Left lung (tissue), 10 donors: ENCODE measurements around the gene THSD8. TPM values are rescaled to one million over a fixed set of nuclear protein-coding genes. Genes with fewer than 3 reads are reported as not detected.
A peak's percentile ranks its signal among the peaks of the same experiment; 100 is the strongest.

Source experiments
- ATAC-seq: fragments of 200-7000 bp; cut with Tn5 transposase; one replicate; pipeline ENCODE4 v1.9.1; 2020; ENCODE audit warnings: moderate library complexity
- DNase-seq, 4 donors: peaks; one replicate each; pipeline ENCODE4 v3.0.0-alpha.2; 2013 to 2020
- H3K27ac ChIP-seq, 2 donors: fragments of 200-600 bp; sonication (generic) in 1 of 2; one replicate each; pipeline versions ENCODE4 v1.5.0 to v1.8.0; 2020 to 2021
- H3K27me3 ChIP-seq, 2 donors: fragments of 200-600 bp; sonication (generic) in 1 of 2; one replicate each; pipeline versions ENCODE4 v1.5.0 to v1.8.0; 2020 to 2021
- H3K36me3 ChIP-seq, 2 donors: fragments of 200-600 bp; sonication (generic) in 1 of 2; one replicate each; pipeline versions ENCODE4 v1.5.0 to v1.8.0; 2020 to 2021
- H3K4me1 ChIP-seq, 2 donors: fragments of 200-600 bp; one replicate each; pipeline ENCODE4 v1.8.0; 2021
- H3K4me3 ChIP-seq, 2 donors: fragments of 200-600 bp; sonication (generic) in 1 of 2; one replicate each; pipeline versions ENCODE4 v1.5.0 to v1.8.0; 2020 to 2021; ENCODE audit warnings: mild to moderate bottlenecking in 1 of 2
- H3K9me3 ChIP-seq, 2 donors: fragments of 200-600 bp; sonication (generic) in 1 of 2; one replicate each; pipeline versions ENCODE4 v1.5.0 to v1.8.0; 2020 to 2021
- CTCF ChIP-seq, 2 donors: fragments of 200-600 bp; sonication (generic) in 1 of 2; IDR thresholded peaks; one replicate each; pipeline versions ENCODE4 v1.5.0 to v1.8.0; 2021; ENCODE audit warnings: antibody characterized with exemption in 2 of 2
- intact Hi-C, 2 donors: fragments of 100-400 bp; cut with DNase I; formaldehyde crosslinking; loops; one replicate each; pipeline versions ENCODE4 v1.11.2 to v1.14.2; 2022
- polyA plus RNA-seq, 6 donors: library from polyadenylated mRNA; unstranded; fragments of 120-200 nt; gene quantifications; one replicate each; pipeline ENCODE4 v1.2.1, GENCODE V29; 2013; ENCODE audit not compliant: insufficient read length in 6 of 6
- total RNA-seq, 2 donors: library from RNA; stranded (reverse); fragmentation: NEBNext Ultra II Directional; extraction: Animal tissue kit (Norgen Biotek cat#: 25700); gene quantifications; one replicate each; pipeline ENCODE4 v1.2.1, GENCODE V29; 2021
- donor health status: DM: no; HTN: yes; CAD: no.
- donor health status: DM: no; HTN: no; CAD: no.

Gene THSD8
- total and polyA plus RNA-seq, 8 donors, result 2.2 to 11.6 (median 6.2) TPM

GRCh38 chr19:12783849-12784393 lies 17.9 kb upstream of the THSD8 start:
- H3K36me3 ChIP-seq, result no peaks in the 10 kb centered on the region
- H3K4me1 ChIP-seq, result peaks cover 59 to 97% of the 10 kb centered on the region in 2 donors
- H3K27me3 ChIP-seq, result no peaks in the 10 kb centered on the region
- peak; percentile 29 for ATAC-seq
- peak in 2 of 4 donors; percentile 48 to 83 for DNase-seq
- H3K27ac ChIP-seq, result peak overlapping the region; percentile 99 to 100
- no peaks in the 10 kb centered on the region for H3K9me3 ChIP-seq
- H3K4me3 ChIP-seq, result peak overlapping the region in 1 of 2 donors; percentile 42
- no peak for TF ChIP-seq CTCF (IDR thresholded peaks at IDR 0.05)
- intact Hi-C loops, result no loop called here

- Histone ChIP-seq H3K36me3 (no peaks in the 10 kb centered on the region), H3K4me3 (no peak overlapping the region), H3K27ac (peak overlapping the region; percentile 99 to 100), H3K27me3 (no peaks in the 10 kb centered on the region), H3K4me1 (peaks cover 61 to 97% of the 10 kb centered on the region in 2 donors), H3K9me3 (no peaks in the 10 kb centered on the region)
- TF ChIP-seq CTCF (IDR thresholded peaks at IDR 0.05), result no peak
- intact Hi-C loops, result no loop called here
- DNase-seq, result no peak
- ATAC-seq, result no peak
Measured at GRCh38 chr19:12784394-12784870, 17.4 kb upstream of the THSD8 start.

DNA sequence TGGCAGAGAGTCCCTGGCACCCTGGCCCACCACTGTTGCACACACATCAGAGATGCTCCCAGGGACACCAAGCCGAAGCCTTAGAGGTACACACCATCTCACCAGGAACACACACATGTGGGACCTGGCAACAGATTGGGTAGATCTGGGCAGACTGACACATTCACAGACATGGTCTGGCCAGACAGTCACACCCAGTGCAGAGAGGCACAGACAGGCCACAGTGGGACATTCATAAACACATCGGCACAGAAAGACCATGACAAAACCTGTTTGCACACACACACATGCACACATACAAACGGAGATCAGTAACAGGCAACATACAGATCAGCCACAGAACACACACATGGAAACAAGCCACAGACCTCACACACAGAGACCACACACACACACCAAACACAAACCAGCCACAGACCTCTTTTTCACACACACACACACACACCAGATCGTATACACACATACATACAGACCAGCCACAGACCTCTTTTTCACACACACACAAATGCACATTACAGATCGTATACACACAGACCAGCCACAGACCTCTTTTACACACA lies 16.9 kb upstream of the THSD8 start:
- no peaks in the 10 kb centered on the region for H3K9me3 ChIP-seq
- H3K27me3 ChIP-seq, result no peaks in the 10 kb centered on the region
- no peak for TF ChIP-seq CTCF (IDR thresholded peaks at IDR 0.05)
- intact Hi-C loops, result no loop called here
- peak in 1 of 4 donors; percentile 53 for DNase-seq
- H3K4me3 ChIP-seq, result peak overlapping the region in 1 of 2 donors; percentile 1
- peaks cover 61 to 92% of the 10 kb centered on the region in 2 donors for H3K4me1 ChIP-seq
- ATAC-seq, result no peak
- peak overlapping the region; percentile 99 to 100 for H3K27ac ChIP-seq
- no peaks in the 10 kb centered on the region for H3K36me3 ChIP-seq

DNA sequence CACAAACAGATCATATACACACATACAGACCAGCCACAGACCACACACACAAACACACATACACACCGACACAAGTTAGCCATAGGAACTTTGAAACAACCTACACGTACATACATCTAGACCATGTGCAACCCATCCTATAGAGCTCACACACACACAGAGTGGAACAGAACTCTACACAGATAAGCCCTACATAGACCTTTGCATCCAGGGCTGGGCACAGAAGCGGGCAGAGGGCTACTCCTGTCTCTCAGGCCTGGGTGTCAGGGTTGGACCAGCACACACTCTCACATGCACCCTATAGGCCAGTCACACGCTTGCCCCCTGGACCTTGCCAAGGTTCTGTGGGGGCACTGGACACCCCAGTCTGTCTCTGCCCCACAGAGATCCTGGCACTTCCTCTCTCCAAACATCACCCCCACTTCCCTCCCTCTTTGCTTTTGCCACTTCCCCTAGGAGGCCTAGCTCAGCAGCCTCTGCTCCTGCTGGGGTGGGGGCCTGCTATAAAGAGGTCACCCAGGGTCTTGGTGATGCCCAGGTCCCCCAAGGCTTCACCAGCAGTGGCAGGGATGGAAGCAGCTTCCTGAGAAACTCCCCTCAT lies 16.3 kb upstream of the THSD8 start:
- H3K9me3 ChIP-seq, result no peaks in the 10 kb centered on the region
- no peaks in the 10 kb centered on the region for H3K27me3 ChIP-seq
- intact Hi-C loops, result no loop called here
- TF ChIP-seq CTCF (IDR thresholded peaks at IDR 0.05), result no peak
- peak in 2 of 4 donors; percentile 19 to 74 for DNase-seq
- no peak for ATAC-seq
- H3K4me1 ChIP-seq, result peaks cover 64 to 92% of the 10 kb centered on the region in 2 donors
- peak overlapping the region; percentile 99 to 100 for H3K27ac ChIP-seq
- H3K4me3 ChIP-seq, result peak overlapping the region in 1 of 2 donors; percentile 1
- H3K36me3 ChIP-seq, result no peaks in the 10 kb centered on the region

DNA sequence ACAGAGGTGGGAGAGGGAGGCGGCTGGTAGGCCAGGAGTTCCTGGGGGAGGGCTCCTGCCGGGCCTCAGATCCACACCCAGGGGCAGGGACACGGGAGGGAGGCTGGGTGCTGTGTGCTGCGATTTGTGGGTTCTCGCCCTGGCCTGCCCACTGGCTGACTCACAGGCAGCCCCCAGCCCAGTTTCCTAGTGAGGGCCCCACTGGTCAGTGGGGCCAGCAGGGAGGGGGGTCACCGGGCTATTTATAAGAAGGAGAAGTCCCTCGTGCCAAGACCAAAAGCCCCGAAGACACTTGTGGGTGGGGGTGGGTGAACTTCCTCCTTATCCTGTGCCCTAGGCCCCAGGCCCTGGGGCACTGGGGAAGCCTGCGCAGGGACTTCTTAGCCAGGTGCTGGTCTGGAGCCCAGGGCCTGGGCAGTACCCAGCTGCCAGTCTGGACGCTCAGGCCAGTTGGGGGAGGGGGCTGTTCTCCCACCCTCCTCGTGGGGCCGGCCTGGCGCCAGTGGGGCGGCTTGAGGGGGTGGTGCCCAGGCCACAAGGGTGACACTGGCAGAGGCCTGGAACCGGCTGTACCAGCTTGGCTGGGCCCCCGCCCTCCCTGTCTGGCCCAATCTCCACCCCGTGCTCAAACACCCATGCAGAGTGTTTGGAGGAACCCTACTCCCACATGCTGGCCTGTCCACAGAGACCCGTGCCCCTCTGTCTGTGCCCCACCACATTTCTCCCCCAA lies 15.6 kb upstream of the THSD8 start:
- intact Hi-C loops, result no loop called here
- Histone ChIP-seq H3K9me3 (no peaks in the 10 kb centered on the region), H3K4me1 (peaks cover 70 to 89% of the 10 kb centered on the region in 2 donors), H3K4me3 (peak overlapping the region in 1 of 2 donors; percentile 1), H3K27me3 (no peaks in the 10 kb centered on the region), H3K36me3 (no peaks in the 10 kb centered on the region), H3K27ac (peak overlapping the region; percentile 99 to 100)
- peak; percentile 15 for ATAC-seq
- DNase-seq, result peak in 3 of 4 donors; percentile 75 to 94 (median 88)
- TF ChIP-seq CTCF (IDR thresholded peaks at IDR 0.05), result no peak
